Ecto neural progenitor cell (in vitro differentiated cells): Measurements from ENCODE around the gene ZNF862.

ENCODE experiments used
- DNase-seq: peaks from one replicate; pipeline ENCODE4 v3.0.0-alpha.2; 2018; ENCODE audit warnings: low spot score

Gene ZNF862

DNA sequence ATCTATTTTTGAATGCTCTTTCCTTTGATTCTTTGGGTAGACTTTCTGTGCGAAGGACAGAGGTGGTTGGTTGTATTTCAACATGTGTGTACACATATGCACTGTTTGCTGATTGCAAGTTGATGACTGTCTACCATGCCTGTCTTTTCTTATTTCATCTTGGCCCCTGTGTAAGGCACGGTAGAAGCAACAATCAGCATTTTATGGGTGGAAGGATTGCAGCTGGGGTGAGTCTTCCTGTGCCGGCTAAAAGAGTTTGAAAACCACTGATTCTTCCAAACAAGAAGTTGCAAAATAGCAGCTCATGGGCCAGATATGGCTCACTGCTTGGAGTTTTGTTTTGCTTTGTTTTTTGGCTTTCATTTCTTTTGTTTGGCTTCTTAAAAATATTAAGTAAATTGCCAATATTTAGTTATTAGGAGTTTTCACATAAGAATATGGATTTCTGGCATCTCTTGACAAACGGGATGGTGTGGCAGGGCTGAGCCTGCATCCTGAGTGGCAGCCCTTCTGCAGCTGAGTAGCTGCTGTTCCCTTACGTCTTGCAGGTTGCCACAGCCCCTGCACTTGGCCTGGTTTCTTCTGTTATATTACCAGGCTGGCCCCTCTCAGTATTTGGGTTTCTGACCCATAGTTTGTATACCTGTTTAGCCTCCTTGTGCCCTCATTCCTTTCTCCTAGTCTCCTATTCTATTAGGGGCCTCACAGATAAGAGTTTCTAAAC is 7.2 kb downstream of the ZNF862 start:
- no peak for DNase-seq

DNA sequence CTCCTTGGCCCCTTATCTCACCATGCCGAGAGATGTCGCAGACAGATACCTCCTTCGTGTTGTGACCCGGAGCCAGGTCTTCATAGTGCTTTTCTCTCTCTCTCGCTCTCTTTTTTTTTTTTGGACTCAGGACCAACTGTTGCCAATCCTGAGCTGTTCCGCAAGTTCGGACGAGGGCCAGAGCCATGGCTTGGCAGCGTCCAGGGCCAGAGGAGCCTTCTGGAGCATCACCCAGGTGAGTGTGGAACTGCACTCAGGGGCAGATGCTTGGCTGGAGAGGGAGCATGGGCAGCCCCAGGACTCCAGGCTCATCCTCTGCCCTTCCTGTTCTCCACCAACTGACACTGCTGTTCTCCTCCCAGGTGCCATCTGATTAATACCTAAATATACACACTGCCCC is 7.8 kb downstream of the ZNF862 start:
- DNase-seq, result no peak

DNA sequence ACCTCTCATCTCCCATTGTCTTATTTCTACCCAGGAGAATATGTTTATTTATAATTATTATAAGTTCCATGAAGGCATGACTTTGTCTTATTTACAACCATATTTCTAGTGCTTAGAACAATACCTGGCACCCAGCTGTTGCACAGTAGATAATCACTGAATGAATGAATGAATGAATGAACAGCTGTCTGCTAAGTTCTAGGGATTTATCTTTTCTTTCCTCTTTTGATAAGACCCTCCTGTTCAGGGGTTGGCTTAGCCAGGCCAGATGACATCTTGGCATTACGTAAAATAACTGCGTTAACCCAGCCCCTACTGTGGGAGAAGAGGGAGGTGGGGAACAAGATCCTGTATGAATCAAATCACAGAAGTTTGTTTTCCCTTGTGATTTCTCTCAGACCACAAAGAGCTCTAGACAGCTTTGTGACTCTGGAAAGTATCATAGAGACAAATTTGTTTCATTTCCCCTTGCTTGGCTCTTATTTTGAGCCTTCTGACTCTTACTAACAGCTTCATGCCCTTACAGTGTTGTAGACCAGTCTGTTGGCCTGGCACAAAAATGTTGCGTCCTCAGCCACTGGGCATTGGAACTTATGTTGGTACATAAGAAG is 8.4 kb downstream of the ZNF862 start:
- DNase-seq, result no peak

DNA sequence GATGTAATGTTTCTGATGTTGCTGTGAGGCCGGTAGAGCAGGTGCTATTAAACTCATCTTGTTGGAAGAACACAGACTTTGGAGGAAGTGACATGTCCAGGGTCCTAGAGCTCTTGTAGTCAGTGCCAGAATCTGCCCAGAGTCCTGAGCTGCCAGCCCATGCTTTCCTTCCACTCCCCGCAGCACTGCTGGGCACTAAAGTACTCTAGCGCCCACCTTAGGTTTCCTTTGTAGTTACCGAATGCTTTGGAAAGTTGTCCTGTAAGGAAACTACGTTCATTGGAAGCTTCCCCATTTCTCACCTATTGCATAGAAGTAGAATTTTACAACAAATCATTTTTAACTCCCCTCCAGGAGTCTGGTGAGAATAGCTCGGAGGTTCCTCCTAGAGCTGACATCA is 11.0 kb downstream of the ZNF862 start:
- DNase-seq, result no peak

DNA sequence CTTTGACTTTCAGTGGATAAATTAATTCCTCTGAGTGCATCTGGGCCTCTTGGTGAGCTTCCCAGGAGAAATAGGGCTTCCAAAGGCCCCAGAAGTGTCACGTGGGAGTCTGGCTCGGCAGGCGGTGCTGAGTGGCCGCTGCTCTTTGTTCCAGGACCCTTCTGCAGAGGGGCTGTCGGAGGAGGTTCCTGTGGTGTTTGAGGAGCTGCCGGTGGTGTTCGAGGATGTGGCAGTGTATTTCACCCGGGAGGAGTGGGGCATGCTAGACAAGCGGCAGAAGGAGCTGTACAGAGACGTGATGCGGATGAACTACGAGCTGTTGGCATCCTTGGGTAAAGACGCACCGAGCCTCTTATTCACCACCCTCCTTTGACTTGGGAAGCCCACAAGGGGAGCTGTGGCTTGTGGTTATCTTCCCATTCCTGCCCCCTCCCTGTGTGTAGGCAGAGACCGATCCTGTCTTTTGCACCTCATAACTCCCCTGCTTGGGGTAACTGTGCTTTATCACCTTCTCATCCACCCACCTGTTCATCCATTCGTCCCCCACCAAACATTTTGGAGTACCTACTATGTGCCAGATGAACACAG is 11.9 kb downstream of the ZNF862 start:
- DNase-seq, result no peak

DNA sequence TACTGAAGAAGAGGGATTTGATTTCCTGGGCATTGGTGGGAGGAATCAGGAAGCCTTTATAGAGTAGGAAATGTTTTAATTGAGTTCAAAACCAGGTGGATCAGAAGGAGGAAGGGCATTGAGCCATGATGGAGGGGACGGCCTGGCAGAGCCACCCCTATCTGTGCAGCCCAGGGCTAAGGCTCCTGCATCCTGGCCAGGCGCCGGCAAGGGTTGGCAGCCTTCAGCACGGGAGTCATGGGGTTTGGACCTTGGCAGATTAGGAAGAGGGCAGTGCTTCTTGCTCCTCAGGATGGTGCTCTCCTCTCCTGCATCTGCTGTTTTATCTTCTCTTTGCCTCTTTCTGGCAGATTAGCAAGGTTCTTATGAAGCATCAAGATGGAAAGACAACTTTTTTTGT is 12.5 kb downstream of the ZNF862 start:
- DNase-seq, result no peak

DNA sequence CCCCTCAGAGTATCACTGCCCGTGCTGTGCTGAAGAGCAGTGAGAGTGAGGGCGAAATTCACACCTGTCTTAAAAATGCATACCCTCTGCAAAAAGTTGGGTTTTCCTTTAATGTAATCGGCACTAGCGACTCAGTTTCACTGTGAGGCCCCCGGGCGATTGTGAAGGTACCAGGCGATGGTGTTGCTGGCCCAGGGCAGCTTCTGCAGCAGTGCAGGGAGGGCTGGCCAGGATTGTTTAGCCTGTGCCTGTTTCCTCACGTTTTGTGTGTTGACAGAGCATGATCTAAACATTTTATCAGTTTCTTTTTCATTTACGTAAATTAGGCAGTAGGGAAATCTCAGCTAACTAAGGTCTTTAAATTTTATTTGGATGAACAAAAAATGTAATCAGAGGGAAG is 13.3 kb downstream of the ZNF862 start:
- DNase-seq, result no peak

DNA sequence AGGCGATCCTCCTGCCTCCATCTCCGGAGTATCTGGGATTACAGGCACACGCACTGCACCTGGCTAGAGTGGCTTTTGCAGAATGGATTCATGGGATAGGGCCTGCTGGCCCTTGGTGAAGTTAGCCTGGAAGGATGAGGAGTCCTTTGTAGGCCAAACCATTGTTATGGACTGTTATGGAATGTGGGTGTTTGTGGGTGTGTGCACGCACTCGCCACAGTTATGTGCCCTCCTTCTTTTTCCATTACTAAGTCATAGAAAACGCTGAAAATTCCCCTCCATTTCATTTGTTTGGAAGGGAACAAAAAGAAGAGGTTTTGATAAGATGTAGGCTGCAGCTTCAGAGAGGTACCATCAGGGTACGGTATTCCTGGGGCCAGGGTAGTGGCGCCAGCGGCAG is 15.0 kb downstream of the ZNF862 start:
- DNase-seq, result no peak

DNA sequence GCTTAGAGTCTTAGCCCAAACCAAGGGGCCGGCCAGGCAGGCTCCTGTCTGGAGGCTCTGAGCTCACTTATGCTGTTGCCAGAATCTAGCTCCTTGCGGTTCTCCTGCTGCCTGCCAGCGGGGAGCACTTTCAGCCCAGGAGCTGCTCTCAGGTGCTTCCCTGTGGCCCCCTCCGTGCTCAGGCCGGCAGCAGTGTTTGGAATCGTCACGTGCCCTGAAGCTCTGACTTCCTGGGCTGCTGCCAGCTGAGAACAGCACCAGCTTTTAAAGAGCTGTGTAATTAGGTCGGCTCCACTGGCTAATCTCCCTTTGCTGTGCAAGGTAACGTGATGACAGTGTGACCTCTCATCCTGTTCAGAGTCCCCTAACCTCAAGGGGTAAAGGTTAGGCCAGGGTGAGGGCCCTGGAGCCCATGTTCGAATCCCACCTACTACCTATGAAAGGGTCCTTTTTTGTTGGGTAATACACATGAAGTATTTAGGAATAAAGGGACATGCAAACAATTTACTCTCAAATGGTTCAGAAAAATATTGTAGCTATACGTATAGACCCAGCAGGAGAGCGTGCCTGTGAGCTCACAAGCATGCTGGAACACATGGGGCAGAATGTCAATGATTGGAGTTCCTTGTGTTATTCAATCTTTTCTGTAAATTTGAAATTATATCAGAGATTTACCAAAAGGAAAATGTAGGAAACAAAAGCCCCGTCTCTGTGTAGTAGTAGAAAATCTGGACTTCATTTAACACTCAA is 16.6 kb downstream of the ZNF862 start:
- DNase-seq, result peak; percentile 64

DNA sequence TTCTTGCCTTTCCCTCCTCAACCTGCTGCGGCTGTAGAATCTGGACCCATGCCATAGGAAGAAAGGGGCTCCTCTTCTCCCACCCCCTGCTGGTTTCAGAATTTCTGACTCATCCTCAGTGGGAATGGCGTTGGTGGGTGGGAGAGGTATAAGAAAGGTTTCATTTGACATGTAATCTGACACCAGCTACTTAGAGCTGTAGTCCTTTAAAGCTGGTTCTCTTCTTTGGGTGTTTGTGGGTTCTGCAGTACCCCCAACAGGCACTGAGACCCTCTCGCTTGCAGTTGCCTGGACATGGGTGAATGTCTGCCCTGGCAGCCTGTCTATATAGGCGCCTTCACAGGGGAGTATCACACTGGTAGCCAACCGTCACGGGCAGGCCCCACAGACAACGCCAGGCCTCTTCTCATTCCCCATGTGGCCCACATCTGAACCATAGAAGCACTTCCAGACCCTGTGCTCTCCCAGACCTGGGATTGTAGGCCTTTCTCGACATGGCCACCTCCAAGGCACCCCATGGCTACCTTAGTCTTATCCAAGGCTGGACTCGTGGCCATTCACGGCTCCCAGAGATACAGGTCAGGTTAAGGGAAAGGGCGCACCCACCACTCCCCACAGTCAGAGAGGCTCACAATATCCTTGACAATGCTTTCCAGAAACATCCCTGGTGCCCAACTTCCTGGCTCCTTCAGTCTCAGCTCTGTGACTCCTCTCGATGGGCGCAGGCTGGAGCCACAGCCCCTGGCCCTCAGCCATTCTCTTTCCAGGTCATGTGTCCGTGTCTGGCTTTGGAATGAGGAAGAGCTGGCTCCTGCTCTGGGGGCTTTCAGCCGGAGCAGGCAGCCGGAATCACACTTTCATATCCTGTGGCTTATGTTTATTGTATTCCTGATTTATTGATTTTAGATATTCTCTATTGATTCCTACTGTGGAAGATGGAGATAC is 17.5 kb downstream of the ZNF862 start:
- DNase-seq, result no peak

DNA sequence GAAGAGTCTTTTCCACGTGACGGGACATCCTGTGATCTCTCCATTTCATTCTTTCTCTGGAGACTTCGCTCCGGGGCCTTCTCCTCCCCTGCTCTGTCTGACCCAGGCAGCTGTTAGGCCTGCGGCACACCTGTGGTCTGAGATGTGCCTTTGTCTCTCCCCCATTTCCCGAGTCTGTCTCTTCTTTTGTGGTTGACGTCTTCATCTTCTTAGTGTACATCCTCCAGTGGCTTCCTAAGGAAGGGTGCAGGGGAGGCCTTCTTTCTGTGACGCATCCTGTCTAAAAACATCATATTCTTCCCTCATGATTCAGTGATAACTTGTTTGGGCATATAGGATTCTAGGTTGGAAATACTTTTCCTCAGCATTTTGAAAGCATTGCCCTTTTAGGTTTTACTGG is 18.4 kb downstream of the ZNF862 start:
- DNase-seq, result no peak

DNA sequence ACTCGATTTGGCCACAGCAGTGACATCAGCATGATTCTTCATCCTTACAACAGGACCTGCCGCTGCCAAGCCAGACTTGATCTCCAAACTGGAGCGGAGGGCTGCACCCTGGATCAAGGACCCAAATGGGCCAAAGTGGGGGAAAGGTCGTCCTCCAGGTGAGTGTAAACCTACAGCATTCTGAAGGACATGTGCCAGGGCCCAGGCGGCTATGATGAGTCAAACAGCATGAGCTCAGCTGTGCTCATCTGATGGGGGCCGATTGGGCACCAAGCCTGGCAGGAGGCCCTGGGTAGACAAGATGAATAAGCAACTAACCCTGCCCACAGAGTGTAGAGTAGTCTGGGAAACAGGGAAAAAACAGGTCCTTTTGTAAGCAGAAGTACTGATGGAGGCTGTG is 21.2 kb downstream of the ZNF862 start:
- no peak for DNase-seq

DNA sequence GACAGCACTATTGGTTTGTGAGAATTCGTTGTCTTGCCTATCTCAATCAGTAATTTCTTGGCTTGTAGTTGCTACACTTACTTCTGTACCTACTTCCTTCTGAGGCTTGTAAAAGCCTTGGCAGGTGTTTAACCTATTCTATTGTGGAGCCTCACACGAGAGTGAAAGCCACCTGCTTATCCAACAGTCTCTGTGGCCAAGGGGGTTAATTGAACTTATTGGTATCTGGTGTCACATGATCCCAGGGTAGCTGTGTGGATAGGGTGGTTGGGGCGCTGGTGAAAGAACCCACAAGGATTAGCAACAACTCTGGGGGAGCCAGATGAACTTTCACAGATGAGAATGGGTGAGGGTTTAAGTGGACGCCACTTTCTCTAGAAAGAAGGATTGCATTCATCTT is 21.7 kb downstream of the ZNF862 start:
- no peak for DNase-seq

DNA sequence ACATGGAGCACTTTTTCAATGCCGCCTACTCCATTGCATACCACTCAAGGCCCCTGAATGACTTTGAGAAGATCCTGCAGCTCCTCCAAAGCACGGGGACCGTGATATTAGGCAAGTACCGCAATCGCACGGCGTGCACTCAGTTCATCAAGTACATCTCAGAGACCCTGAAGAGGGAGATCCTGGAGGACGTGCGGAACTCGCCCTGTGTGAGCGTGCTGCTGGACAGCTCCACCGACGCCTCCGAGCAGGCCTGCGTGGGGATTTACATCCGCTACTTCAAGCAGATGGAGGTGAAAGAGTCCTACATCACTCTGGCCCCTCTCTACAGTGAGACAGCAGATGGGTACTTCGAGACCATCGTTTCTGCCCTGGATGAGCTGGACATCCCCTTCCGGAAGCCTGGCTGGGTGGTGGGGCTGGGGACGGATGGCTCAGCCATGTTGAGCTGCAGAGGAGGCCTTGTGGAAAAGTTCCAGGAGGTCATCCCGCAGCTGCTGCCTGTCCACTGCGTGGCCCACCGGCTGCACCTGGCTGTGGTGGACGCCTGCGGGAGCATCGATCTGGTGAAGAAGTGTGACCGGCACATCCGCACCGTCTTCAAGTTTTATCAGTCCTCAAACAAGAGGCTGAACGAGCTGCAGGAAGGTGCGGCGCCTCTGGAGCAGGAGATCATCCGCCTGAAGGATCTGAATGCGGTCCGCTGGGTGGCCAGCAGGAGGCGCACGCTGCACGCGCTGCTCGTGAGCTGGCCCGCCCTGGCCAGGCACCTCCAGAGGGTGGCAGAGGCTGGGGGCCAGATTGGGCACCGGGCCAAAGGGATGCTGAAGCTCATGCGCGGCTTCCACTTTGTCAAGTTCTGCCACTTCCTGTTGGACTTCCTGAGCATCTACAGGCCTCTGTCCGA is 22.9 kb downstream of the ZNF862 start:
- peak; percentile 68 for DNase-seq

DNA sequence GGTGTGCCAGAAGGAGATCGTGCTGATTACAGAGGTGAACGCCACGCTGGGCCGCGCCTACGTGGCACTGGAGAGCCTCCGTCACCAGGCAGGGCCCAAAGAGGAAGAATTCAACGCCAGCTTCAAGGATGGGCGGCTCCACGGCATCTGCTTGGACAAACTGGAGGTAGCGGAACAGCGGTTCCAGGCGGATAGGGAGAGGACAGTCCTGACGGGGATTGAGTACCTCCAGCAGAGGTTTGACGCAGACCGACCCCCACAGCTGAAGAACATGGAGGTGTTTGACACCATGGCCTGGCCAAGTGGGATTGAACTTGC is 23.5 kb downstream of the ZNF862 start:
- DNase-seq, result no peak

DNA sequence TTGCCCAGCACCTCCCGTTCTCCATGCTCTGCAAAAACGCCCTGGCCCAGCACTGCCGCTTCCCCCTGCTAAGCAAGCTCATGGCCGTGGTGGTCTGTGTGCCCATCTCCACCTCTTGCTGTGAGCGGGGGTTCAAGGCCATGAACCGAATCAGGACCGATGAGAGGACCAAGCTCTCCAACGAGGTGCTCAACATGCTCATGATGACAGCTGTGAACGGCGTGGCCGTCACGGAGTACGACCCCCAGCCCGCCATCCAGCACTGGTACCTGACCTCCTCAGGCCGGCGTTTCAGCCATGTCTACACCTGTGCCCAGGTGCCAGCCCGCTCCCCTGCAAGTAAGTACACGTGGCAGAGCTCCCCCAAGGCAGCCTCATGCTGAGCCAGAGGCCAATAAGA is 24.0 kb downstream of the ZNF862 start:
- DNase-seq, result no peak

DNA sequence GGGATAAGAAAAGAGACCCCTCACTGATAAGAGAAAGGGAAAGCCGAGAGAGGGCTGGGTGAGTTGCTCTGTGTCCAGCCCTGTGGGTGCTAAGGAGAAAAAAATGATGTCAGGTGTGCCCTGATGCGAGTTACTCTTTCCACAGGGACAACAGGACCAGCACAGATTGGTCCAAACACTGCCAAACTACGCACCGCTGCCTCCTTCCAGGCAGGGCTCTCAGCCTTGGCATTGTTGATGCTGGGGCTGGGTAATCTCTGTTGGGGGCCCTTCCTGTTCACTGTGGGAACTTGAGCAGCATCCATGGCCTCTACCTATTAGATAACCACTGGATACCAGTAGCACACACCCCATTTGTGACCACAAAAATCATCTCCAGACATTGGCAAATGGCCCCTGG is 25.3 kb downstream of the ZNF862 start:
- DNase-seq, result no peak

DNA sequence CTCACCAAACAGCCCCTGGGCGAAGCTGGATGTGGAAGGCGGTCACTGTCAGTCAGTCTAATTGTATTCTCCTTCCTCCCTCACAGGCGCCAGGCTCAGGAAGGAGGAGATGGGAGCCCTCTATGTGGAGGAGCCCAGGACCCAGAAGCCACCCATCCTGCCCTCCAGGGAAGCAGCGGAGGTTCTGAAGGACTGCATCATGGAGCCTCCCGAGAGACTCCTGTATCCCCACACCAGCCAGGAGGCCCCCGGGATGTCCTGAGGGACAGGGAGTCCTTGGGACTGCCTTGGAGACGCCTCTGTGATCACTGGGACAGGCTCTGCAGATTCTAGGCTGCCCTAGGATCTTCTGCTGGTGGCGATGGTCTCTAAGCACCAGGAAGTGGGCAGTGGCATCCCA is 25.8 kb downstream of the ZNF862 start:
- DNase-seq, result no peak

DNA sequence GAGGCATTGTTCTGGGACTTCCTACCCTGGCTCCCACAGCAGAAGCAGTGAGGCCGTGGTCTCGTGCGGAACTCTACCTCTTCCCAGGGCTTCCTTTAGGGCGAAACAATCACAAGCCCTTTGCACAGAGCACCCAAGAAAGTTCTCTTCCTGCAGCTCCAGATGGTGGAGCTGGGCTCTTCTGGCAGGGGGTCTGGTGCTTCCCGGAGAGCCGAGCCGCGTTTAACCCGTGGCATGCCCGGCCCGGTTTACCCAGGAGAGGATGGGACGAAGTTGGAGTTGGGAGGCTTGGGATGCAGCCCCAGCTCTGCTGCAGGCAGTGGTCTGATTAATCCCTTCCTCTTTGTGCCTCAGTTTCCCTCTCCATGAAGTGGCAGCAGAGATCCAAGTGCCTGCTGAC is 26.6 kb downstream of the ZNF862 start:
- no peak for DNase-seq

DNA sequence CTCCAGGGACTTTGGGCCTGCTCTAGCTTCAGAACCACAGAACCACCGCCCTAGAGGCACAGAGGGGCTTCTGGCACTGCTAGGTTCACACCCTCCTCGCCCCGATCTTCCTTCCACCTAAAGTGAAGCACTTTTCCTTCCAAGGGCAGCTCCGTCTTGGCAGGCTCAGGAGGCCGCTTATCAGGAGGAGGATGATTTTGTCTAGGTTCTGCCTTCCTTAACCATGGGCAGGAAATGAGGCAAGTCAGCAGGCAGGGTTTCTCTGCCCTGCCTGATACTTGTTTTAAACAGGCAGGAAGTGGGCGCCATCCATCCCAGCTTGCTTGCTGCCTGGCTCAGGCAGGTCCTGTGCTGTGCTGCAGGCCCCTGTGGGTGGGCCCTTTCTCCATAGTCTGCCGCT is 27.3 kb downstream of the ZNF862 start:
- no peak for DNase-seq

DNA sequence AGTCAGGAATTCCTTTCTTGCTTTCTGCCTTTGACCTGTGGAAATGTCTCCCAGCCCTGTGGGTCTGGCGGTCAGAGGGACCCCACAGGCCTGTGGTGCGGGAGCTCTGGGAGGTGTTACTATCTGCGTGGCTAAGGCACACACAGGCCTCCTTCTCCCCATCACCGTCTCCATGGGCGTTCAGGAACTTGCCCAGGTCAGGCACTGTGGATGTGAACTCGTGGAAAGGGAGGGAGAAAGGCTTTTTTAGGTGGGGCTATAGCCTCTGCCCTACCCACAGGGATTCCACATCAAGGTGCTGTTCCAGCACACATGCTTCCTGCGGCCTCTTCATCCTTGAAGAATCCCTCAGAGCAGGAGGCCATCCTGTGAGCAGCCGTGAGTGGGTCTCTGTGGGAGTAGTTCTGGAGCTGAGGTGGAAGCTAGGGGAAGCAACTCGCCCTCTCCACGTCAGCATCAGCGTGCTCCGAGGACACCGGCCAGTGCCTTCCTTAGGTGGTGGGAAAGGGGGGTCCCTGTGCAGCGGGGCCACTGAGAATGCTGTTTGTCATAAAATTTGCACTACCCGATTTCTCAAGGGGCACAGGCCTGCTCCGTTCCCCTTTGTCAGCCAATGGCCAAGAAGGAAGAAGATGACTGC is 28.1 kb downstream of the ZNF862 start:
- no peak for DNase-seq
